Measurements from ENCODE around the gene UBIAD1. TPM values are rescaled to one million over a fixed set of nuclear protein-coding genes. Genes with fewer than 3 reads are reported as not detected.

The UBIAD1 gene
- total RNA-seq, 1 donor from 2014 or later: 12.3 TPM

Other genes starting within 250 kb of the UBIAD1 start
- not detected in 2 replicates for gene MASP2, start 226.0 kb upstream of the UBIAD1 start, total RNA-seq
- 10.6 and 41.3 TPM in 2 replicates for gene SRM, start 213.2 kb upstream of the UBIAD1 start, total RNA-seq
- gene EXOSC10, start 173.3 kb upstream of the UBIAD1 start, total RNA-seq: 53.6 and 67.8 TPM in 2 replicates
- gene ANGPTL7, start 83.8 kb upstream of the UBIAD1 start, total RNA-seq: not detected in 2 replicates
- gene MTOR, start 10.6 kb upstream of the UBIAD1 start, total RNA-seq: 63.5 and 86.6 TPM in 2 replicates
- 0.09 TPM in 1 of 2 replicates, not detected in the other for gene DISP3, start 206.0 kb downstream of the UBIAD1 start, total RNA-seq